GM18858 (cell line): ENCODE measurements around the gene SLC17A6.

Experiments
- ATAC-seq: cut with Tn5 transposase; IDR thresholded peaks from one replicate; pipeline ENCODE4 v1.9.1; 2021; ENCODE audit not compliant: unreplicated experiment

SLC17A6 gene

GRCh38 chr11:22337596-22338485 is at the start of gene SLC17A6:
Gene SLC17A6 (plus strand): TSS chr11:22338381. CDS start chr11:22338534, 153 bp downstream.
- no peak for ATAC-seq

GRCh38 chr11:22302368-22302767 is 35.8 kb upstream of the SLC17A6 start:
- ATAC-seq = no peak

GRCh38 chr11:22304337-22304961 is 33.7 kb upstream of the SLC17A6 start:
- peak; percentile 61 for ATAC-seq

GRCh38 chr11:22317656-22318055 is 20.5 kb upstream of the SLC17A6 start:
- ATAC-seq = no peak

GRCh38 chr11:22331771-22332170 is 6.4 kb upstream of the SLC17A6 start:
- ATAC-seq = no peak

- no peak for ATAC-seq
Observed at GRCh38 chr11:22336587-22336986, 1.6 kb upstream of the SLC17A6 start.

- ATAC-seq = no peak
Observed at GRCh38 chr11:22339611-22340010, 1.4 kb downstream of the SLC17A6 start.

- ATAC-seq = no peak
Observed at GRCh38 chr11:22340235-22340634, 2.1 kb downstream of the SLC17A6 start.

- no peak for ATAC-seq
Observed at GRCh38 chr11:22340701-22341587, 2.8 kb downstream of the SLC17A6 start.

- ATAC-seq = no peak
Observed at GRCh38 chr11:22341588-22341931, 3.4 kb downstream of the SLC17A6 start.

- ATAC-seq = no peak
Observed at GRCh38 chr11:22342211-22343031, 4.2 kb downstream of the SLC17A6 start.

- no peak for ATAC-seq
Observed at GRCh38 chr11:22343032-22343324, 4.8 kb downstream of the SLC17A6 start.

GRCh38 chr11:22343371-22344032 is 5.3 kb downstream of the SLC17A6 start:
- ATAC-seq = no peak

GRCh38 chr11:22344081-22344480 is 5.9 kb downstream of the SLC17A6 start:
- no peak for ATAC-seq

- ATAC-seq = no peak
Observed at GRCh38 chr11:22346282-22346681, 8.1 kb downstream of the SLC17A6 start.

- ATAC-seq = no peak
Observed at GRCh38 chr11:22347857-22348487, 9.8 kb downstream of the SLC17A6 start.

- ATAC-seq = no peak
Observed at GRCh38 chr11:22349491-22349890, 11.3 kb downstream of the SLC17A6 start.

- ATAC-seq = no peak
Observed at GRCh38 chr11:22359295-22359694, 21.1 kb downstream of the SLC17A6 start.

GRCh38 chr11:22371160-22371559 is 33.0 kb downstream of the SLC17A6 start:
- ATAC-seq = no peak

- no peak for ATAC-seq
Observed at GRCh38 chr11:22387126-22387525, 48.9 kb downstream of the SLC17A6 start.
